ENCODE data around the gene CYP24A1. TPM values are rescaled to one million over a fixed set of nuclear protein-coding genes. Genes with fewer than 3 reads are reported as not detected.
A peak's percentile ranks its signal among the peaks of the same experiment; 100 is the strongest.

Gene CYP24A1
- polyA plus RNA-seq, 2 donors: 0.39 to 1.6 TPM

- Histone ChIP-seq H3K4me3 (ENCODE audit: low read depth in 1 of 2, low read length in 2 of 2) (no peak overlapping the region), H3K9me3 (ENCODE audit: control insufficient read depth in 2 of 2, insufficient read depth in 1 of 2, low read depth in 1 of 2, low read length in 1 of 2) (no peaks in the 10 kb centered on the region), H3K36me3 (ENCODE audit: control insufficient read depth in 2 of 2, insufficient read depth in 2 of 2, low read length in 1 of 2) (no peaks in the 10 kb centered on the region), H3K27me3 (ENCODE audit: control insufficient read depth in 1 of 2, insufficient read depth in 2 of 2, low read length in 2 of 2) (peaks cover 0 to 6% of the 10 kb centered on the region in 2 donors), H3K4me1 (ENCODE audit: control insufficient read depth in 2 of 2, insufficient read depth in 2 of 2, low read length in 1 of 2) (peaks cover 0 to 9% of the 10 kb centered on the region in 2 donors), H3K27ac (ENCODE audit: low read depth in 2 of 2, low read length in 1 of 2) (no peak overlapping the region)
- WGBS, 2 donors: 52 to 65% methylated on average over 2 of the region's 2 CpGs
Measured at GRCh38 chr20:54178256-54178655, 4.5 kb upstream of the CYP24A1 start.

GRCh38 chr20:54177378-54177777 lies 3.6 kb upstream of the CYP24A1 start:
- Histone ChIP-seq H3K27ac (ENCODE audit: low read depth in 2 of 2, low read length in 1 of 2) (no peak overlapping the region), H3K36me3 (ENCODE audit: control insufficient read depth in 2 of 2, insufficient read depth in 2 of 2, low read length in 1 of 2) (no peaks in the 10 kb centered on the region), H3K4me1 (ENCODE audit: control insufficient read depth in 2 of 2, insufficient read depth in 2 of 2, low read length in 1 of 2) (peaks cover 6 to 17% of the 10 kb centered on the region in 2 donors), H3K27me3 (ENCODE audit: control insufficient read depth in 1 of 2, insufficient read depth in 2 of 2, low read length in 2 of 2) (peaks cover 0 to 6% of the 10 kb centered on the region in 2 donors), H3K4me3 (ENCODE audit: low read depth in 1 of 2, low read length in 2 of 2) (no peak overlapping the region), H3K9me3 (ENCODE audit: control insufficient read depth in 2 of 2, insufficient read depth in 1 of 2, low read depth in 1 of 2, low read length in 1 of 2) (no peaks in the 10 kb centered on the region)
- WGBS, 2 donors: 86 to 87% methylated on average over 6 of the region's 6 CpGs

GRCh38 chr20:54176610-54177009 lies 2.8 kb upstream of the CYP24A1 start:
- Histone ChIP-seq H3K27me3 (ENCODE audit: control insufficient read depth in 1 of 2, insufficient read depth in 2 of 2, low read length in 2 of 2) (peaks cover 0 to 6% of the 10 kb centered on the region in 2 donors), H3K36me3 (ENCODE audit: control insufficient read depth in 2 of 2, insufficient read depth in 2 of 2, low read length in 1 of 2) (no peaks in the 10 kb centered on the region), H3K4me1 (ENCODE audit: control insufficient read depth in 2 of 2, insufficient read depth in 2 of 2, low read length in 1 of 2) (peaks cover 6 to 17% of the 10 kb centered on the region in 2 donors), H3K27ac (ENCODE audit: low read depth in 2 of 2, low read length in 1 of 2) (no peak overlapping the region), H3K4me3 (ENCODE audit: low read depth in 1 of 2, low read length in 2 of 2) (no peak overlapping the region), H3K9me3 (ENCODE audit: control insufficient read depth in 2 of 2, insufficient read depth in 1 of 2, low read depth in 1 of 2, low read length in 1 of 2) (no peaks in the 10 kb centered on the region)
- WGBS, 2 donors: 55 to 57% methylated on average over 2 of the region's 2 CpGs

- Histone ChIP-seq H3K4me3 (ENCODE audit: low read depth in 1 of 2, low read length in 2 of 2) (peak overlapping the region in 1 of 2 donors; percentile 29), H3K9me3 (ENCODE audit: control insufficient read depth in 2 of 2, insufficient read depth in 1 of 2, low read depth in 1 of 2, low read length in 1 of 2) (no peaks in the 10 kb centered on the region), H3K36me3 (ENCODE audit: control insufficient read depth in 2 of 2, insufficient read depth in 2 of 2, low read length in 1 of 2) (no peaks in the 10 kb centered on the region), H3K27ac (ENCODE audit: low read depth in 2 of 2, low read length in 1 of 2) (peak overlapping the region; percentile 27 to 80), H3K27me3 (ENCODE audit: control insufficient read depth in 1 of 2, insufficient read depth in 2 of 2, low read length in 2 of 2) (peaks cover 0 to 6% of the 10 kb centered on the region in 2 donors), H3K4me1 (ENCODE audit: control insufficient read depth in 2 of 2, insufficient read depth in 2 of 2, low read length in 1 of 2) (peaks cover 6 to 17% of the 10 kb centered on the region in 2 donors)
- 6 to 10% methylated on average over 18 of the region's 18 CpGs for WGBS, 2 donors
Measured at GRCh38 chr20:54174457-54175175, 830 bp upstream of the CYP24A1 start.

GRCh38 chr20:54172856-54173652 lies 732 bp downstream of the CYP24A1 start:
- 2% methylated on average over 66 of the region's 66 CpGs for WGBS, 2 donors
- Histone ChIP-seq H3K4me1 (ENCODE audit: control insufficient read depth in 2 of 2, insufficient read depth in 2 of 2, low read length in 1 of 2) (peaks cover 6 to 17% of the 10 kb centered on the region in 2 donors), H3K4me3 (ENCODE audit: low read depth in 1 of 2, low read length in 2 of 2) (peak overlapping the region; percentile 13 to 15), H3K36me3 (ENCODE audit: control insufficient read depth in 2 of 2, insufficient read depth in 2 of 2, low read length in 1 of 2) (no peaks in the 10 kb centered on the region), H3K27ac (ENCODE audit: low read depth in 2 of 2, low read length in 1 of 2) (no peak overlapping the region), H3K27me3 (ENCODE audit: control insufficient read depth in 1 of 2, insufficient read depth in 2 of 2, low read length in 2 of 2) (peaks cover 0 to 6% of the 10 kb centered on the region in 2 donors), H3K9me3 (ENCODE audit: control insufficient read depth in 2 of 2, insufficient read depth in 1 of 2, low read depth in 1 of 2, low read length in 1 of 2) (no peaks in the 10 kb centered on the region)

- H3K4me3 ChIP-seq (ENCODE audit: low read depth in 1 of 2, low read length in 2 of 2): peak overlapping the region in 1 of 2 donors; percentile 15
- WGBS, 2 donors: 4 to 11% methylated on average over 12 of the region's 12 CpGs
- H3K9me3 ChIP-seq (ENCODE audit: control insufficient read depth in 2 of 2, insufficient read depth in 1 of 2, low read depth in 1 of 2, low read length in 1 of 2): no peaks in the 10 kb centered on the region
- H3K27ac ChIP-seq (ENCODE audit: low read depth in 2 of 2, low read length in 1 of 2): no peak overlapping the region
- H3K36me3 ChIP-seq (ENCODE audit: control insufficient read depth in 2 of 2, insufficient read depth in 2 of 2, low read length in 1 of 2): no peaks in the 10 kb centered on the region
- H3K27me3 ChIP-seq (ENCODE audit: control insufficient read depth in 1 of 2, insufficient read depth in 2 of 2, low read length in 2 of 2): peaks cover 0 to 6% of the 10 kb centered on the region in 2 donors
- peaks cover 6 to 17% of the 10 kb centered on the region in 2 donors for H3K4me1 ChIP-seq (ENCODE audit: control insufficient read depth in 2 of 2, insufficient read depth in 2 of 2, low read length in 1 of 2)
Measured at GRCh38 chr20:54172532-54172855, 1.3 kb downstream of the CYP24A1 start.

GRCh38 chr20:54170963-54171362 lies 2.8 kb downstream of the CYP24A1 start:
- peaks cover 0 to 6% of the 10 kb centered on the region in 2 donors for H3K27me3 ChIP-seq (ENCODE audit: control insufficient read depth in 1 of 2, insufficient read depth in 2 of 2, low read length in 2 of 2)
- WGBS, 2 donors: 63 to 77% methylated on average over 3 of the region's 3 CpGs
- H3K36me3 ChIP-seq (ENCODE audit: control insufficient read depth in 2 of 2, insufficient read depth in 2 of 2, low read length in 1 of 2): no peaks in the 10 kb centered on the region
- H3K27ac ChIP-seq (ENCODE audit: low read depth in 2 of 2, low read length in 1 of 2): no peak overlapping the region
- no peaks in the 10 kb centered on the region for H3K9me3 ChIP-seq (ENCODE audit: control insufficient read depth in 2 of 2, insufficient read depth in 1 of 2, low read depth in 1 of 2, low read length in 1 of 2)
- H3K4me3 ChIP-seq (ENCODE audit: low read depth in 1 of 2, low read length in 2 of 2): no peak overlapping the region
- H3K4me1 ChIP-seq (ENCODE audit: control insufficient read depth in 2 of 2, insufficient read depth in 2 of 2, low read length in 1 of 2): peaks cover 6 to 17% of the 10 kb centered on the region in 2 donors

- H3K9me3 ChIP-seq (ENCODE audit: control insufficient read depth in 2 of 2, insufficient read depth in 1 of 2, low read depth in 1 of 2, low read length in 1 of 2): no peaks in the 10 kb centered on the region
- H3K4me1 ChIP-seq (ENCODE audit: control insufficient read depth in 2 of 2, insufficient read depth in 2 of 2, low read length in 1 of 2): peaks cover 6 to 17% of the 10 kb centered on the region in 2 donors
- H3K27ac ChIP-seq (ENCODE audit: low read depth in 2 of 2, low read length in 1 of 2): no peak overlapping the region
- H3K4me3 ChIP-seq (ENCODE audit: low read depth in 1 of 2, low read length in 2 of 2): no peak overlapping the region
- 69 to 75% methylated on average over 4 of the region's 4 CpGs for WGBS, 2 donors
- peaks cover 0 to 6% of the 10 kb centered on the region in 2 donors for H3K27me3 ChIP-seq (ENCODE audit: control insufficient read depth in 1 of 2, insufficient read depth in 2 of 2, low read length in 2 of 2)
- no peaks in the 10 kb centered on the region for H3K36me3 ChIP-seq (ENCODE audit: control insufficient read depth in 2 of 2, insufficient read depth in 2 of 2, low read length in 1 of 2)
Measured at GRCh38 chr20:54170026-54170471, 3.7 kb downstream of the CYP24A1 start.

GRCh38 chr20:54168961-54169862 lies 4.6 kb downstream of the CYP24A1 start:
- Histone ChIP-seq H3K9me3 (ENCODE audit: control insufficient read depth in 2 of 2, insufficient read depth in 1 of 2, low read depth in 1 of 2, low read length in 1 of 2) (no peaks in the 10 kb centered on the region), H3K27ac (ENCODE audit: low read depth in 2 of 2, low read length in 1 of 2) (no peak overlapping the region), H3K36me3 (ENCODE audit: control insufficient read depth in 2 of 2, insufficient read depth in 2 of 2, low read length in 1 of 2) (no peaks in the 10 kb centered on the region), H3K4me3 (ENCODE audit: low read depth in 1 of 2, low read length in 2 of 2) (no peak overlapping the region), H3K4me1 (ENCODE audit: control insufficient read depth in 2 of 2, insufficient read depth in 2 of 2, low read length in 1 of 2) (peaks cover 6 to 16% of the 10 kb centered on the region in 2 donors), H3K27me3 (ENCODE audit: control insufficient read depth in 1 of 2, insufficient read depth in 2 of 2, low read length in 2 of 2) (peaks cover 0 to 6% of the 10 kb centered on the region in 2 donors)
- WGBS, 2 donors: 75 to 78% methylated on average over 14 of the region's 14 CpGs
